ENCODE data around the gene PRLR. TPM values are rescaled to one million over a fixed set of nuclear protein-coding genes. Genes with fewer than 3 reads are reported as not detected.

The PRLR gene
- total and polyA plus RNA-seq, 10 of the 15 experiments (the other 5 are each of a cell fraction or from before 2014, with no cell fraction given): 0.03 to 8.1 (median 0.20) TPM

DNA sequence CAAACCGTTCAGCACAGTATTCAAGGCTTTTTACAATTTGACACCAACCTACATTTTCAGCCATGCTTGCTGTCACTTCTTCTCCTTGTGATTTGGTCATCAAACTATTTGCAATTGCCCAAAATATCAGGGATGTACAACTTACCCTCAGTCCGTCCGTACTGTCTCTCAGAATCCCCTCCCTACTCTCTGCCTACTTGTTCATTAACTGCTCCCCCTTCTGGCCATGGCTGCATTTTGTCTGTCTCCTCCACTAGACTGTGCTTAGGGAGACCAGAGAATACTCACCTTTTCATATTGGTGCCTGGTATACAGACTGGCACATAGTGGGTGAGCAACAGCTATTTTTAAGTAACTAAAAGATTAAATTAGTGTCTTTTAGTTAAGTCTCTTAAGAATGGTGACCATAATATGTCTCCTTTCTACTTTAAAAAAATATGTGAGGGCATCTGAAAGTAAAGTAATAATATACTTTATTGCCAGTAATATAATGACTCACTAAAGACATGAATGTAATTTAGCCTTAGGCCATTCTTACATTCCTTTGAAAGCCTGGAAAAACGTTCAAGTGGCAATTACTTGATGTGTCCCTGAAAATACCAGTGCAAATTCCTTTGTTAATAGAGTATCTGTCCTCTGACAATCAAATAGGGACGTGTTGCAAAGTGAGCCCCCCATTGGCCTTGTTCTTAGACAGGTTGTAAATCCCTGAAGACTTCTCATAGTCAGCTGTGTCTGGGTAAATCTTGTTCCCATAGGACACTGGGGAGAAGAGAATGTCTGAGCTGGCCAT, 27.8 kb downstream of the PRLR start:
- H3K4me3 ChIP-seq: no peak overlapping the region
- no peak overlapping the region for H3K27ac ChIP-seq (ENCODE audit: control insufficient read depth, insufficient read depth)
- DNase-seq (ENCODE audit: low read depth, low spot score): no peak
- ChIA-PET SMC1A (ENCODE audit: uncharacterized antibody, unreplicated experiment) (interaction anchor here (0.6 to 3.2 kb wide), 16 partner anchors 9 to 281 kb away, joined by 3 to 28 read pairs (median 6); no protein-coding TSS in a partner anchor), RAD21 (ENCODE audit: unreplicated experiment) (interaction anchor here (1.0 to 4.0 kb wide), 8 partner anchors 8 to 72 kb away, joined by 3 to 20 read pairs (median 5); no protein-coding TSS in a partner anchor), CTCF (interaction anchor here (0.6 to 2.6 kb wide), 13 partner anchors 10 to 714 kb away, joined by 3 to 27 read pairs (median 9); partner anchors contain the start of gene PRLR), POLR2A (interaction anchor here (0.7 to 1.3 kb wide), 3 partner anchors 10 to 17 kb away, joined by 3 to 5 read pairs (median 4); no protein-coding TSS in a partner anchor)
- H3K36me3 ChIP-seq (ENCODE audit: control insufficient read depth in 2 of 2, insufficient read depth in 2 of 2, low read length in 1 of 2): no peaks in the 10 kb centered on the region
- H3K79me2 ChIP-seq (ENCODE audit: control insufficient read depth, insufficient read depth, low read length): no peaks in the 10 kb centered on the region
- no TSS peak for BruUV-seq (replicated peaks)
- no peak overlapping the region for H3K9ac ChIP-seq (ENCODE audit: control insufficient read depth, insufficient read depth, low read length)
- peak; percentile 27 for FAIRE-seq
- H3K4me1 ChIP-seq (ENCODE audit: control insufficient read depth, insufficient read depth, low read length): no peaks in the 10 kb centered on the region
- peak; percentile 88 for ATAC-seq
- no peaks in the 10 kb centered on the region for H4K20me1 ChIP-seq (ENCODE audit: control insufficient read depth, insufficient read depth)
- in situ Hi-C loops (cut with MboI) (no loop called here), intact Hi-C loops (cut with micrococcal nuclease; ENCODE audit: unreplicated experiment) (no loop called here)
- H2AFZ ChIP-seq (ENCODE audit: control insufficient read depth, low read depth, low read length): no peak overlapping the region
- H3K9me3 ChIP-seq (replicated peaks; ENCODE audit: control insufficient read depth, insufficient read depth, low read length): no peaks in the 10 kb centered on the region
- no peak for TF ChIP-seq IRF3 (IDR thresholded peaks at IDR 0.05)
- TF ChIP-seq CTCF (IDR thresholded peaks at IDR 0.05 in 2 of 3, conservative IDR thresholded peaks at IDR 0.05 in 1 of 3; ENCODE audit: control insufficient read depth in 2 of 3, extremely low read depth in 1 of 3, insufficient read depth in 1 of 3, low read depth in 3 of 3, low read length in 3 of 3): peak; percentile 35 to 48 (median 45); a peak in 5 of 6 replicates
- TF ChIP-seq YY1 (IDR thresholded peaks at IDR 0.05; ENCODE audit: low read depth, low read length): 0 out of 2 replicates have a peak, but pooled peaks have one; percentile 18
- TF ChIP-seq SMC3 (IDR thresholded peaks at IDR 0.05; ENCODE audit: borderline replicate concordance, low read length): peak; percentile 48; the same call in 1 of the 2 replicates
- TF ChIP-seq NFYB (IDR thresholded peaks at IDR 0.05; ENCODE audit: insufficient read depth, low read depth, low read length): no peak
- TF ChIP-seq RAD21 (IDR thresholded peaks at IDR 0.05; ENCODE audit: insufficient read depth, low read depth, low read length): peak; percentile 44
- 19% methylated on average over 5 of the region's 5 CpGs for WGBS (ENCODE audit: insufficient coverage, insufficient replicate concordance, low lambda C conversion rate, missing lambda C conversion rate)
- H3K27me3 ChIP-seq (replicated peaks in 1 of 2; ENCODE audit: control insufficient read depth in 2 of 2, insufficient read depth in 2 of 2, low read length in 1 of 2): no peaks in the 10 kb centered on the region
- no peak overlapping the region for H3K4me2 ChIP-seq (ENCODE audit: control insufficient read depth, insufficient read depth)
